H1 (cell line): ENCODE measurements around the gene APOL4. TPM values are rescaled to one million over a fixed set of nuclear protein-coding genes. Genes with fewer than 3 reads are reported as not detected.

Experiments
- EZH2 ChIP-seq: fragments of 200-600 bp; sonication (generic); IDR thresholded peaks from 2 replicates; pipeline ENCODE4 v1.7.1; 2012; ENCODE audit warnings: low read depth, mild to moderate bottlenecking, moderate library complexity, low read length, inconsistent platforms; ENCODE audit not compliant: severe bottlenecking
- GABPA ChIP-seq: IDR thresholded peaks from 2 replicates; pipeline ENCODE4 v1.6.1; 2011; ENCODE audit warnings: mild to moderate bottlenecking, low read length, moderate library complexity, borderline replicate concordance; ENCODE audit not compliant: insufficient read depth
- KDM1A ChIP-seq: fragments of 200-600, 300-600 bp; sonication (generic); IDR thresholded peaks from 2 replicates; pipeline ENCODE4 v1.7.1; 2016; ENCODE audit warnings: mild to moderate bottlenecking, low read length, borderline replicate concordance
- KDM4A ChIP-seq: IDR thresholded peaks from one replicate; pipeline ENCODE4 v1.7.1; 2012; ENCODE audit warnings: low read depth, mild to moderate bottlenecking, moderate library complexity, low read length, inconsistent platforms; ENCODE audit not compliant: severe bottlenecking
- PHF8 ChIP-seq: fragments of 200-600 bp; sonication (generic); conservative IDR thresholded peaks from 2 replicates; pipeline ENCODE4 v1.7.1; 2012; ENCODE audit warnings: low read depth, mild to moderate bottlenecking, inconsistent platforms, low read length, moderate library complexity
- SIN3A ChIP-seq, 2 experiments: IDR thresholded peaks in 1 of 2; conservative IDR thresholded peaks in 1 of 2; 2 replicates each; pipeline ENCODE4 v1.6.1; 2011 to 2012; ENCODE audit warnings: low read length in 2 of 2, improper control_type of control experiment in 1 of 2, low read depth in 1 of 2, mild to moderate bottlenecking in 1 of 2
- SUZ12 ChIP-seq: fragments of 200-600 bp; sonication (generic); IDR thresholded peaks from 2 replicates; pipeline ENCODE4 v1.6.1; 2012; ENCODE audit warnings: mild to moderate bottlenecking, inconsistent platforms, low read length, moderate library complexity, mixed read lengths
- polyA plus RNA-seq, 7 experiments: library from polyadenylated mRNA; depleted of rRNA in 3 of 7; stranded (reverse) in 5 of 7; unstranded in 2 of 7; fragments of >200 nt in 5 of 7; fragments of 200-250 nt in 2 of 7; gene quantifications; 1 replicate in 5 of 7; 2 replicates in 1 of 7; 4 replicates in 1 of 7; pipeline versions ENCODE4 v1.2.1 to v1.2.3, GENCODE V29; 2011 to 2013; ENCODE audit warnings: missing spikeins in 2 of 7, mixed read lengths in 2 of 7
- total RNA-seq: library from RNA; stranded (reverse); fragmentation: NEBNext Ultra II Directional; extraction: Animal tissue kit (Norgen Biotek cat#: 25700); gene quantifications from 2 replicates; pipeline ENCODE4 v1.2.1, GENCODE V29; 2021
- TF ChIP-seq, protein P1 (sequence below): fragments of 300-600 bp; sonication (generic); IDR thresholded peaks from 2 replicates; pipeline ENCODE4 v1.7.1; 2012; ENCODE audit warnings: low read length, moderate library complexity, mild to moderate bottlenecking, inconsistent platforms; ENCODE audit not compliant: insufficient replicate concordance

The APOL4 gene
- total and polyA plus RNA-seq, 2 of the 8 experiments (the other 6 are each of a cell fraction or from before 2014, with no cell fraction given), result 0.02 TPM; not detected in 1

DNA sequence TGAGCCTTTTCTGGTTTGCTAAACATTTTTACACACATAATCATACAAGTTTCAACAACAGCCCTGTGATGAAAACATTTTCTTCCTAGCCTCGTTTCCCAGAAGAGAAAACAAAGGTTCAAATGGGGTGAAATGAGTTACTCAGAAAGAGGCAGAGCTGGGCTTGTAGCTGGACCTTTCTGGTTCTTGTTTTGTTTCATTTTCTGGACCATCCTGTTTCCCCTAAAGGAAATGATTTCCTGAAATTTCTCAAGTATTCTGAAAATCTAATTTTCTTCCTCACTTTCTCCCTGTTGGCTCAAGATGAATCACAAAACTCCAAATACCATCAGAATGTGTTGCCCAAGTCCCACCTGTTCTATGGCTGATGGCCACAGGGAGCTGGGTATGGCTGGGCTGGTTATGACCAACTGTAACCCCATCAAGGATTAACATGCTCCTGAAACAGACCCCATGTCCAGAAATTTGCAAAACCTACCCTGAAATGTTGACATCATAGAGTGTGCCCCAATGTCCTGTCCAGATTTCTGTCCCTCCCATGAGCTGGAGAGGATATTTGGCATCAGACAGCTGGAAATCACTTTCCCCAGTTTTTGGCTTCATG is 6.7 kb upstream of the APOL4 start (continued):
- TF ChIP-seq GABPA (no peak), KDM1A (no peak), EZH2 (no peak), SUZ12 (no peak), SIN3A (conservative IDR thresholded peaks at IDR 0.05 in 1 of 2, IDR thresholded peaks at IDR 0.05 in 1 of 2; ENCODE audit: low read depth in 1 of 2, low read length in 2 of 2) (no peak), PHF8 (no peak), KDM4A (no peak)
- TF ChIP-seq, protein P1, sequence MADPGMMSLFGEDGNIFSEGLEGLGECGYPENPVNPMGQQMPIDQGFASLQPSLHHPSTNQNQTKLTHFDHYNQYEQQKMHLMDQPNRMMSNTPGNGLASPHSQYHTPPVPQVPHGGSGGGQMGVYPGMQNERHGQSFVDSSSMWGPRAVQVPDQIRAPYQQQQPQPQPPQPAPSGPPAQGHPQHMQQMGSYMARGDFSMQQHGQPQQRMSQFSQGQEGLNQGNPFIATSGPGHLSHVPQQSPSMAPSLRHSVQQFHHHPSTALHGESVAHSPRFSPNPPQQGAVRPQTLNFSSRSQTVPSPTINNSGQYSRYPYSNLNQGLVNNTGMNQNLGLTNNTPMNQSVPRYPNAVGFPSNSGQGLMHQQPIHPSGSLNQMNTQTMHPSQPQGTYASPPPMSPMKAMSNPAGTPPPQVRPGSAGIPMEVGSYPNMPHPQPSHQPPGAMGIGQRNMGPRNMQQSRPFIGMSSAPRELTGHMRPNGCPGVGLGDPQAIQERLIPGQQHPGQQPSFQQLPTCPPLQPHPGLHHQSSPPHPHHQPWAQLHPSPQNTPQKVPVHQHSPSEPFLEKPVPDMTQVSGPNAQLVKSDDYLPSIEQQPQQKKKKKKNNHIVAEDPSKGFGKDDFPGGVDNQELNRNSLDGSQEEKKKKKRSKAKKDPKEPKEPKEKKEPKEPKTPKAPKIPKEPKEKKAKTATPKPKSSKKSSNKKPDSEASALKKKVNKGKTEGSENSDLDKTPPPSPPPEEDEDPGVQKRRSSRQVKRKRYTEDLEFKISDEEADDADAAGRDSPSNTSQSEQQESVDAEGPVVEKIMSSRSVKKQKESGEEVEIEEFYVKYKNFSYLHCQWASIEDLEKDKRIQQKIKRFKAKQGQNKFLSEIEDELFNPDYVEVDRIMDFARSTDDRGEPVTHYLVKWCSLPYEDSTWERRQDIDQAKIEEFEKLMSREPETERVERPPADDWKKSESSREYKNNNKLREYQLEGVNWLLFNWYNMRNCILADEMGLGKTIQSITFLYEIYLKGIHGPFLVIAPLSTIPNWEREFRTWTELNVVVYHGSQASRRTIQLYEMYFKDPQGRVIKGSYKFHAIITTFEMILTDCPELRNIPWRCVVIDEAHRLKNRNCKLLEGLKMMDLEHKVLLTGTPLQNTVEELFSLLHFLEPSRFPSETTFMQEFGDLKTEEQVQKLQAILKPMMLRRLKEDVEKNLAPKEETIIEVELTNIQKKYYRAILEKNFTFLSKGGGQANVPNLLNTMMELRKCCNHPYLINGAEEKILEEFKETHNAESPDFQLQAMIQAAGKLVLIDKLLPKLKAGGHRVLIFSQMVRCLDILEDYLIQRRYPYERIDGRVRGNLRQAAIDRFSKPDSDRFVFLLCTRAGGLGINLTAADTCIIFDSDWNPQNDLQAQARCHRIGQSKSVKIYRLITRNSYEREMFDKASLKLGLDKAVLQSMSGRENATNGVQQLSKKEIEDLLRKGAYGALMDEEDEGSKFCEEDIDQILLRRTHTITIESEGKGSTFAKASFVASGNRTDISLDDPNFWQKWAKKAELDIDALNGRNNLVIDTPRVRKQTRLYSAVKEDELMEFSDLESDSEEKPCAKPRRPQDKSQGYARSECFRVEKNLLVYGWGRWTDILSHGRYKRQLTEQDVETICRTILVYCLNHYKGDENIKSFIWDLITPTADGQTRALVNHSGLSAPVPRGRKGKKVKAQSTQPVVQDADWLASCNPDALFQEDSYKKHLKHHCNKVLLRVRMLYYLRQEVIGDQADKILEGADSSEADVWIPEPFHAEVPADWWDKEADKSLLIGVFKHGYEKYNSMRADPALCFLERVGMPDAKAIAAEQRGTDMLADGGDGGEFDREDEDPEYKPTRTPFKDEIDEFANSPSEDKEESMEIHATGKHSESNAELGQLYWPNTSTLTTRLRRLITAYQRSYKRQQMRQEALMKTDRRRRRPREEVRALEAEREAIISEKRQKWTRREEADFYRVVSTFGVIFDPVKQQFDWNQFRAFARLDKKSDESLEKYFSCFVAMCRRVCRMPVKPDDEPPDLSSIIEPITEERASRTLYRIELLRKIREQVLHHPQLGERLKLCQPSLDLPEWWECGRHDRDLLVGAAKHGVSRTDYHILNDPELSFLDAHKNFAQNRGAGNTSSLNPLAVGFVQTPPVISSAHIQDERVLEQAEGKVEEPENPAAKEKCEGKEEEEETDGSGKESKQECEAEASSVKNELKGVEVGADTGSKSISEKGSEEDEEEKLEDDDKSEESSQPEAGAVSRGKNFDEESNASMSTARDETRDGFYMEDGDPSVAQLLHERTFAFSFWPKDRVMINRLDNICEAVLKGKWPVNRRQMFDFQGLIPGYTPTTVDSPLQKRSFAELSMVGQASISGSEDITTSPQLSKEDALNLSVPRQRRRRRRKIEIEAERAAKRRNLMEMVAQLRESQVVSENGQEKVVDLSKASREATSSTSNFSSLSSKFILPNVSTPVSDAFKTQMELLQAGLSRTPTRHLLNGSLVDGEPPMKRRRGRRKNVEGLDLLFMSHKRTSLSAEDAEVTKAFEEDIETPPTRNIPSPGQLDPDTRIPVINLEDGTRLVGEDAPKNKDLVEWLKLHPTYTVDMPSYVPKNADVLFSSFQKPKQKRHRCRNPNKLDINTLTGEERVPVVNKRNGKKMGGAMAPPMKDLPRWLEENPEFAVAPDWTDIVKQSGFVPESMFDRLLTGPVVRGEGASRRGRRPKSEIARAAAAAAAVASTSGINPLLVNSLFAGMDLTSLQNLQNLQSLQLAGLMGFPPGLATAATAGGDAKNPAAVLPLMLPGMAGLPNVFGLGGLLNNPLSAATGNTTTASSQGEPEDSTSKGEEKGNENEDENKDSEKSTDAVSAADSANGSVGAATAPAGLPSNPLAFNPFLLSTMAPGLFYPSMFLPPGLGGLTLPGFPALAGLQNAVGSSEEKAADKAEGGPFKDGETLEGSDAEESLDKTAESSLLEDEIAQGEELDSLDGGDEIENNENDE, result no peak
